ENCODE data around the gene TOMM22.

DNA sequence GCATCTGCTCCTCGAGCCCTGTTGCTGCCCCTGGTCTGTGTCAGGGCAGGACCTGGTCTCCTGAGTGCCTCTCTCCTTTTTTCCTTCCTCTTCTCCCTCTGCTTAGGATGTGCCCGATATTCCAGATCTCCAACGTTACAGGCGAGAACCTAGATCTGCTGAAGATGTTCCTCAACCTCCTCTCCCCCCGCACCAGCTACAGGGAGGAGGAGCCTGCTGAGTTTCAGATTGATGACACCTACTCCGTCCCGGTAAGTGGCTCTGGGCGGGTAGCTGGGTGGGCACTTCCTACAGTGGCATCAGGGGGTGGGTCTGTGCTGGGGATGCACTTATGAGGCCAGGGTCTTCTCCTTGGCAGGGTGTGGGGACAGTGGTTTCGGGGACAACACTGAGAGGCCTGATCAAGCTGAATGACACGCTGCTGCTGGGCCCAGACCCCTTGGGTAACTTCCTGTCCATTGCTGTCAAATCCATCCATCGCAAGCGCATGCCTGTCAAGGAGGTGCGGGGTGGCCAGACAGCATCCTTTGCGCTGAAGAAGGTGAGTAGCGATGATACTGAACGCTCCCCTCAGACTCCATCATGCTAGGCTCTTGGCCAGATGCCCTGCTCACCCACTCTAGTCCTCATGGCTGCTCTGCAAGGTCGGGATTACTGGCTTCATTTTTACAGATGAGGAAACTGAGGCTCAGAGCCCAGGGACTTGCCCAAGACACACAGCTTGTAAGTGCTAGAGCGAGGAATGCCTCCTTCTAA lies 44.3 kb downstream of the TOMM22 start:
- TF ChIP-seq, protein P1, sequence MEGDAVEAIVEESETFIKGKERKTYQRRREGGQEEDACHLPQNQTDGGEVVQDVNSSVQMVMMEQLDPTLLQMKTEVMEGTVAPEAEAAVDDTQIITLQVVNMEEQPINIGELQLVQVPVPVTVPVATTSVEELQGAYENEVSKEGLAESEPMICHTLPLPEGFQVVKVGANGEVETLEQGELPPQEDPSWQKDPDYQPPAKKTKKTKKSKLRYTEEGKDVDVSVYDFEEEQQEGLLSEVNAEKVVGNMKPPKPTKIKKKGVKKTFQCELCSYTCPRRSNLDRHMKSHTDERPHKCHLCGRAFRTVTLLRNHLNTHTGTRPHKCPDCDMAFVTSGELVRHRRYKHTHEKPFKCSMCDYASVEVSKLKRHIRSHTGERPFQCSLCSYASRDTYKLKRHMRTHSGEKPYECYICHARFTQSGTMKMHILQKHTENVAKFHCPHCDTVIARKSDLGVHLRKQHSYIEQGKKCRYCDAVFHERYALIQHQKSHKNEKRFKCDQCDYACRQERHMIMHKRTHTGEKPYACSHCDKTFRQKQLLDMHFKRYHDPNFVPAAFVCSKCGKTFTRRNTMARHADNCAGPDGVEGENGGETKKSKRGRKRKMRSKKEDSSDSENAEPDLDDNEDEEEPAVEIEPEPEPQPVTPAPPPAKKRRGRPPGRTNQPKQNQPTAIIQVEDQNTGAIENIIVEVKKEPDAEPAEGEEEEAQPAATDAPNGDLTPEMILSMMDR (conservative IDR thresholded peaks at IDR 0.05): no peak
- TF ChIP-seq ZFX (IDR thresholded peaks at IDR 0.05): no peak

All from C4-2B (cell line).